Spleen (tissue), 11 donors: Measurements from ENCODE around the gene LCN6. TPM values are rescaled to one million over a fixed set of nuclear protein-coding genes. Genes with fewer than 3 reads are reported as not detected.

ENCODE experiments used
- DNase-seq: peaks from one replicate; pipeline ENCODE4 v3.0.0-alpha.2; 2020
- H3K27ac ChIP-seq, 8 donors: fragments of 200-600 bp; sonication (generic) in 7 of 8; 1 replicate in 4 of 8; 2 replicates in 4 of 8; pipeline versions ENCODE4 v1.5.0 to v1.8.0; 2016 to 2021; ENCODE audit warnings: inconsistent platforms in 4 of 8, mild to moderate bottlenecking in 4 of 8, moderate library complexity in 1 of 8
- H3K27me3 ChIP-seq, 7 donors: fragments of 200-600 bp; sonication (generic) in 6 of 7; replicated peaks in 1 of 7; 1 replicate in 4 of 7; 2 replicates in 3 of 7; pipeline versions ENCODE4 v1.5.0 to v1.8.0; 2016 to 2021; ENCODE audit warnings: inconsistent platforms in 3 of 7, mild to moderate bottlenecking in 1 of 7
- H3K36me3 ChIP-seq, 6 donors: fragments of 200-600 bp; sonication (generic) in 5 of 6; 1 replicate in 4 of 6; 2 replicates in 2 of 6; pipeline versions ENCODE4 v1.5.0 to v1.8.0; 2016 to 2021; ENCODE audit warnings: inconsistent platforms in 2 of 6
- H3K4me1 ChIP-seq, 6 donors: fragments of 200-600 bp; sonication (generic) in 5 of 6; 1 replicate in 3 of 6; 2 replicates in 3 of 6; pipeline versions ENCODE4 v1.5.0 to v1.8.0; 2016 to 2021; ENCODE audit warnings: inconsistent platforms in 3 of 6
- H3K4me3 ChIP-seq, 8 donors: fragments of 200-600 bp; sonication (generic) in 7 of 8; 1 replicate in 4 of 8; 2 replicates in 4 of 8; pipeline versions ENCODE4 v1.5.0 to v1.8.0; 2016 to 2021; ENCODE audit warnings: inconsistent platforms in 4 of 8, mild to moderate bottlenecking in 4 of 8, moderate library complexity in 2 of 8
- H3K9me3 ChIP-seq, 8 donors: fragments of 200-600 bp; sonication (generic) in 7 of 8; 1 replicate in 4 of 8; 2 replicates in 4 of 8; pipeline versions ENCODE4 v1.5.0 to v1.8.0; 2016 to 2021; ENCODE audit warnings: inconsistent platforms in 4 of 8
- POLR2A ChIP-seq, 3 donors: fragments of 450-650 bp; IDR thresholded peaks; one replicate each; pipeline ENCODE4 v1.5.1; 2017; ENCODE audit warnings: antibody characterized with exemption in 3 of 3, mild to moderate bottlenecking in 1 of 3
- POLR2AphosphoS5 ChIP-seq, 3 donors: sonication (generic); formaldehyde crosslinking; IDR thresholded peaks; one replicate each; pipeline ENCODE4 v1.5.1; 2017; ENCODE audit warnings: antibody characterized with exemption in 3 of 3
- WGBS, 5 donors: extraction: QIAGEN DNeasy Blood & Tissue Kit in 3 of 5; methylation state at CpG; one replicate each; pipeline versions ENCODE4 v1.1.5 to v1.1.7; 2013 to 2018; 5-methylcytosine and 5-hydroxymethylcytosine counted together
- intact Hi-C: fragments of 100-400 bp; cut with DNase I; formaldehyde crosslinking; loops from one replicate; pipeline ENCODE4 v1.15.0; 2023; ENCODE audit warnings: low total_unique reads
- polyA plus RNA-seq, 3 donors: library from polyadenylated mRNA; stranded (reverse); fragments of 200-250 nt; gene quantifications; one replicate each; pipeline ENCODE4 v1.2.1, GENCODE V29; 2013
- total RNA-seq, 7 donors: library from RNA; depleted of rRNA in 3 of 7; stranded (reverse); fragments of >200 nt in 3 of 7; fragmentation: NEBNext Ultra II Directional in 4 of 7; extraction: Animal tissue kit (Norgen Biotek cat#: 25700) in 4 of 7; gene quantifications; one replicate each; pipeline versions ENCODE4 v1.1.0 to v1.2.1, GENCODE V29; 2016 to 2021
- TF ChIP-seq, protein P1 (sequence below), 11 experiments: fragments of 200-600 bp in 7 of 11; fragments of 450-650 bp in 4 of 11; sonication (generic) in 4 of 11; IDR thresholded peaks in 8 of 11; conservative IDR thresholded peaks in 3 of 11; 1 replicate in 7 of 11; 2 replicates in 4 of 11; pipeline versions ENCODE4 v1.4.0 to v1.8.0; 2016 to 2021; ENCODE audit warnings: antibody characterized with exemption in 11 of 11, inconsistent platforms in 4 of 11, mild to moderate bottlenecking in 1 of 11
- donor health status: healthy with polysubstance abuse.
- donor health status: DM: no; HTN: no; CAD: no; lungs with moderate emphysema.
- donor health status: DM: no; HTN: no; CAD: no.
- donor health status: Bipolar disorder and iron deficiency.
- donor health status: healthy.
- donor health status: DM: no; HTN: no; CAD: no.
- donor health status: DM: yes; HTN: yes; CAD: no.

LCN6 gene
- total and polyA plus RNA-seq, 10 donors: 1.2 to 18.9 (median 4.4) TPM

DNA sequence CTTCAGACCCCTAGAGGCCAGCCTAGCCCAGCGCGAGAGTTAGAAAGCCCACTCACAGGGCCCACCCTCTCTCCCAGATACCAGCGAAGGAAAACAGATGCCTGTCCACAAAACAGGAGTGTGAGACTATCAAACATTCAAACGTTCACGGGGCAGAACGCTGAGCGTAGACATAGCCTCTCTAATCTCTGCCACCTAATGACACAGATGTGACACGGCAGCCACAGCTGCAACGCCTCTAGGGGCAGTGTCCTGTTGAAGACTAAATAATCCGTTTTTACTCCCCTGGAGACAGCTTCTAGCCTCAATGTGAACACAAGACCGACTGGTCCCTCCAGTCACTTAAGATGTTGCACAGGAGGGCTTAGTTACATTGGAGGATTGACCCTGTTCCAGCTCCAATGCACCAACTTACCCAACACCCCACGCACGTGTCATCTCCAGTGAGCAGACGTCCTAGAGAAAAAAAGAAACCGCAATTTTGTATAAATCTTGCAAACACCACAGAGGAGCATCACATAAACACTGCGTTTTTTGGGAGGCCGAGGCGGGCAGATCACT lies 21.6 kb downstream of the LCN6 start:
- Histone ChIP-seq H3K27me3 (peaks cover 0 to 10% (median 0%) of the 10 kb centered on the region in 7 donors), H3K4me1 (peaks cover 17 to 80% (median 66%) of the 10 kb centered on the region in 6 donors), H3K36me3 (peaks cover 6 to 51% (median 45%) of the 10 kb centered on the region in 6 donors), H3K9me3 (no peaks in the 10 kb centered on the region), H3K27ac (peak overlapping the region in 4 of 8 donors; percentile 33 to 90 (median 84)), H3K4me3 (peak overlapping the region; percentile 77 to 97 (median 88))
- WGBS, 5 donors: 13 to 20% (median 14%) methylated on average over 16 to 18 of the region's 18 CpGs
- intact Hi-C loops: no loop called here
- no peak for DNase-seq
- TF ChIP-seq, protein P1, sequence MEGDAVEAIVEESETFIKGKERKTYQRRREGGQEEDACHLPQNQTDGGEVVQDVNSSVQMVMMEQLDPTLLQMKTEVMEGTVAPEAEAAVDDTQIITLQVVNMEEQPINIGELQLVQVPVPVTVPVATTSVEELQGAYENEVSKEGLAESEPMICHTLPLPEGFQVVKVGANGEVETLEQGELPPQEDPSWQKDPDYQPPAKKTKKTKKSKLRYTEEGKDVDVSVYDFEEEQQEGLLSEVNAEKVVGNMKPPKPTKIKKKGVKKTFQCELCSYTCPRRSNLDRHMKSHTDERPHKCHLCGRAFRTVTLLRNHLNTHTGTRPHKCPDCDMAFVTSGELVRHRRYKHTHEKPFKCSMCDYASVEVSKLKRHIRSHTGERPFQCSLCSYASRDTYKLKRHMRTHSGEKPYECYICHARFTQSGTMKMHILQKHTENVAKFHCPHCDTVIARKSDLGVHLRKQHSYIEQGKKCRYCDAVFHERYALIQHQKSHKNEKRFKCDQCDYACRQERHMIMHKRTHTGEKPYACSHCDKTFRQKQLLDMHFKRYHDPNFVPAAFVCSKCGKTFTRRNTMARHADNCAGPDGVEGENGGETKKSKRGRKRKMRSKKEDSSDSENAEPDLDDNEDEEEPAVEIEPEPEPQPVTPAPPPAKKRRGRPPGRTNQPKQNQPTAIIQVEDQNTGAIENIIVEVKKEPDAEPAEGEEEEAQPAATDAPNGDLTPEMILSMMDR (IDR thresholded peaks at IDR 0.05 in 8 of 11, conservative IDR thresholded peaks at IDR 0.05 in 3 of 11): peak in 9 of 11 experiments; percentile 14 to 61 (median 43)
- TF ChIP-seq POLR2AphosphoS5 (IDR thresholded peaks at IDR 0.05): no peak

DNA sequence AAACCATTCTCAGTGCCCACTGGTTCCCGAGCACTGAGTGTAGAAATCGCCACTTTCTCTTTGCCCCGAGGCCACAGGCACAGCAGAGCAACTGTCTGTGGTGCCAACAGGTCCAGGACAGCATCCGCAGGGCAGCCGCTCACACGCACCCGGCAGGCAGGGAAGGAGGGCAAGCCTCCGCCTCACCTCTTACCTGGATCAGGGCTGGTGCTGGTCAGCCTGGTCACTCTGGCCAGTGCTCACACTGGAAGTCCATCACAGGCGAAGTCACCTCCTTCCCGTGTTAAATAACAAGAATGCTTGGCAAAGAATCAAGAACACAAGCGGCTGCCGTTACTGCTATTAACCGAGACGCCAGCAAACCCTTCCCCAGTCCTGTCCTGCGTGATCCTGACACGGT lies 22.2 kb downstream of the LCN6 start:
- intact Hi-C loops: no loop called here
- peak overlapping the region in 7 of 8 donors; percentile 77 to 97 (median 87) for H3K4me3 ChIP-seq

GRCh38 chr9:136725612-136726011 lies 22.7 kb downstream of the LCN6 start:
- intact Hi-C loops: no loop called here
- H3K27ac ChIP-seq: peak overlapping the region in 1 of 8 donors; percentile 33
- WGBS, 5 donors: 73 to 89% (median 78%) methylated on average over 7 to 10 of the region's 10 CpGs
- peaks cover 0 to 10% (median 0%) of the 10 kb centered on the region in 7 donors for H3K27me3 ChIP-seq
- TF ChIP-seq, protein P1 (IDR thresholded peaks at IDR 0.05 in 8 of 11, conservative IDR thresholded peaks at IDR 0.05 in 3 of 11): no peak
- TF ChIP-seq POLR2A (IDR thresholded peaks at IDR 0.05) (no peak), POLR2AphosphoS5 (IDR thresholded peaks at IDR 0.05) (no peak)
- peaks cover 6 to 62% (median 50%) of the 10 kb centered on the region in 6 donors for H3K36me3 ChIP-seq
- peaks cover 17 to 91% (median 77%) of the 10 kb centered on the region in 6 donors for H3K4me1 ChIP-seq
- no peaks in the 10 kb centered on the region for H3K9me3 ChIP-seq
- H3K4me3 ChIP-seq: peak overlapping the region in 3 of 8 donors; percentile 77 to 96 (median 87)
- no peak for DNase-seq

More for the DNA sequence above, 22.2 kb downstream of the LCN6 start:
- TF ChIP-seq, protein P1 (IDR thresholded peaks at IDR 0.05 in 8 of 11, conservative IDR thresholded peaks at IDR 0.05 in 3 of 11): no peak
- peak in 2 of 3 donors; percentile 36 to 66 for TF ChIP-seq POLR2AphosphoS5 (IDR thresholded peaks at IDR 0.05)
- TF ChIP-seq POLR2A (IDR thresholded peaks at IDR 0.05): no peak
- Histone ChIP-seq H3K9me3 (no peaks in the 10 kb centered on the region), H3K27ac (peak overlapping the region in 1 of 8 donors; percentile 33), H3K4me1 (peaks cover 17 to 86% (median 72%) of the 10 kb centered on the region in 6 donors), H3K27me3 (peaks cover 0 to 10% (median 0%) of the 10 kb centered on the region in 7 donors), H3K36me3 (peaks cover 6 to 57% (median 49%) of the 10 kb centered on the region in 6 donors)
- DNase-seq: no peak
- WGBS, 5 donors: 58 to 75% (median 71%) methylated on average over 13 to 16 of the region's 16 CpGs

- Histone ChIP-seq H3K9me3 (no peaks in the 10 kb centered on the region), H3K4me3 (no peak overlapping the region), H3K27ac (no peak overlapping the region), H3K36me3 (peaks cover 6 to 65% (median 50%) of the 10 kb centered on the region in 6 donors), H3K27me3 (peaks cover 0 to 10% (median 0%) of the 10 kb centered on the region in 7 donors), H3K4me1 (peaks cover 17 to 97% (median 85%) of the 10 kb centered on the region in 6 donors)
- DNase-seq: no peak
- intact Hi-C loops: no loop called here
- 77 to 84% (median 84%) methylated on average over 7 of the region's 7 CpGs for WGBS, 5 donors
- TF ChIP-seq POLR2AphosphoS5 (IDR thresholded peaks at IDR 0.05) (peak in 1 of 3 donors; percentile 30), POLR2A (IDR thresholded peaks at IDR 0.05) (no peak)
Measured at GRCh38 chr9:136724772-136725171, 23.6 kb downstream of the LCN6 start.
